Measurements from ENCODE around the gene CCDC91. TPM values are rescaled to one million over a fixed set of nuclear protein-coding genes. Genes with fewer than 3 reads are reported as not detected.

The CCDC91 gene
- polyA plus RNA-seq, 1 donor (not counting 4 experiments of a cell fraction or from before 2014, with no cell fraction given) = 26.5 TPM

DNA sequence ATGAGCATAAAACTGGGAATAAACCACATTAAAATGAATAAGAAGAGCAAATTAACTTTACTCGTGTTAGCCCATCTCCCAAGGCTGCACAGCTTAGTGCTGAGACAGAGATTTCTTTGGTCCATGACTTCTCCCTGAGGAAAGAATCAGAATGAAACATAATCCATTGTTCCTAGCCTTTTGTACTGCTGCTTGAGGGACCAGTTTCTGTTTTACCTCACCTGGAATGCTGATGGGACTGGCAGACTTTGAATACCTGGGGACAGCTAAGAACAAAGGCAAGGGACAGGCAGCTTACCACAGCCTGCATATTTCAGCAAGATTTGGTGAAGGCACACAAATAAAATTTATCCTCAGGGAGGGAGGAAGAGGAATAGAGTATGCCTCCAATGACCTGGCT is 401.6 kb downstream of the CCDC91 start:
- no peak for FAIRE-seq
- H4K20me1 ChIP-seq (ENCODE audit: control insufficient read depth, extremely low read depth, insufficient read depth, low read length) = no peaks in the 10 kb centered on the region

More for the DNA sequence above, 401.6 kb downstream of the CCDC91 start:
- no peak overlapping the region for H3K9ac ChIP-seq (ENCODE audit: control insufficient read depth, extremely low read depth, insufficient read depth, low read length)
- TF ChIP-seq EZH2 (IDR thresholded peaks at IDR 0.05; ENCODE audit: low read length) (no peak), CTCF (optimal IDR thresholded peaks at IDR 0.05 in 1 of 3, IDR thresholded peaks at IDR 0.05 in 1 of 3, conservative IDR thresholded peaks at IDR 0.05 in 1 of 3; ENCODE audit: extremely low read depth in 1 of 3, insufficient read depth in 2 of 3, low read length in 3 of 3) (no peak)
- H3K4me3 ChIP-seq (ENCODE audit: control insufficient read depth in 2 of 3, extremely low read depth in 1 of 3, insufficient read depth in 2 of 3, low read depth in 1 of 3, low read length in 3 of 3) = no peak overlapping the region
- no peaks in the 10 kb centered on the region for H3K9me1 ChIP-seq (ENCODE audit: control insufficient read depth, extremely low read depth, insufficient read depth, low read length)
- H3K4me2 ChIP-seq (ENCODE audit: control insufficient read depth, extremely low read depth, insufficient read depth, low read depth, low read length) = no peak overlapping the region
- dilution Hi-C loops (cut with MboI; ENCODE audit: extremely low pct_ligation_motif_present, low sequenced_read_pairs) = no loop called here
- H3K79me2 ChIP-seq (ENCODE audit: control insufficient read depth, insufficient read depth, low read length) = no peaks in the 10 kb centered on the region
- peaks cover 13% of the 10 kb centered on the region for H3K27me3 ChIP-seq (ENCODE audit: control insufficient read depth, extremely low read depth, insufficient read depth, low read length)
- H3K36me3 ChIP-seq (ENCODE audit: control insufficient read depth in 2 of 2, extremely low read depth in 1 of 2, insufficient read depth in 2 of 2, low read length in 2 of 2) = no peaks in the 10 kb centered on the region
- no peak for DNase-seq (ENCODE audit: low read depth, low spot score)
- H2AFZ ChIP-seq (ENCODE audit: control insufficient read depth, low read length) = no peak overlapping the region
- no peaks in the 10 kb centered on the region for H3K9me3 ChIP-seq (ENCODE audit: control insufficient read depth, low read depth, low read length)
- no peak overlapping the region for H3K27ac ChIP-seq (ENCODE audit: control insufficient read depth, insufficient read depth, low read length)
- no peaks in the 10 kb centered on the region for H3K4me1 ChIP-seq (ENCODE audit: control insufficient read depth, extremely low read depth, insufficient read depth, low read length)

Small RNA genes lying within 50 kb of the gene (small RNA-seq; reads per million reads assigned to genes)
- gene RNA5SP355 (ENCODE audit: insufficient read length in 3 of 3, low read depth in 3 of 3, low replicate concordance in 1 of 3) = 0 to 25.0 (median 9.0) reads per million in 3 experiments
- gene RNU4-54P (ENCODE audit: insufficient read length in 3 of 3, low read depth in 3 of 3, low replicate concordance in 1 of 3) = 0 reads per million in 3 experiments

Other genes starting within 250 kb of the CCDC91 start
- 775 to 851 TPM (median 827 TPM) in 3 replicates for gene PTHLH, start 217.7 kb upstream of the CCDC91 start, polyA plus RNA-seq